Measurements from ENCODE around the gene STARD8. TPM values are rescaled to one million over a fixed set of nuclear protein-coding genes. Genes with fewer than 3 reads are reported as not detected.
A peak's percentile ranks its signal among the peaks of the same experiment; 100 is the strongest.
"Not testable (repeated sequence)": the region's sequence is repeated elsewhere in the genome, so short reads cannot be mapped to it uniquely, and the experiment has no call there.

The STARD8 gene, protein sequence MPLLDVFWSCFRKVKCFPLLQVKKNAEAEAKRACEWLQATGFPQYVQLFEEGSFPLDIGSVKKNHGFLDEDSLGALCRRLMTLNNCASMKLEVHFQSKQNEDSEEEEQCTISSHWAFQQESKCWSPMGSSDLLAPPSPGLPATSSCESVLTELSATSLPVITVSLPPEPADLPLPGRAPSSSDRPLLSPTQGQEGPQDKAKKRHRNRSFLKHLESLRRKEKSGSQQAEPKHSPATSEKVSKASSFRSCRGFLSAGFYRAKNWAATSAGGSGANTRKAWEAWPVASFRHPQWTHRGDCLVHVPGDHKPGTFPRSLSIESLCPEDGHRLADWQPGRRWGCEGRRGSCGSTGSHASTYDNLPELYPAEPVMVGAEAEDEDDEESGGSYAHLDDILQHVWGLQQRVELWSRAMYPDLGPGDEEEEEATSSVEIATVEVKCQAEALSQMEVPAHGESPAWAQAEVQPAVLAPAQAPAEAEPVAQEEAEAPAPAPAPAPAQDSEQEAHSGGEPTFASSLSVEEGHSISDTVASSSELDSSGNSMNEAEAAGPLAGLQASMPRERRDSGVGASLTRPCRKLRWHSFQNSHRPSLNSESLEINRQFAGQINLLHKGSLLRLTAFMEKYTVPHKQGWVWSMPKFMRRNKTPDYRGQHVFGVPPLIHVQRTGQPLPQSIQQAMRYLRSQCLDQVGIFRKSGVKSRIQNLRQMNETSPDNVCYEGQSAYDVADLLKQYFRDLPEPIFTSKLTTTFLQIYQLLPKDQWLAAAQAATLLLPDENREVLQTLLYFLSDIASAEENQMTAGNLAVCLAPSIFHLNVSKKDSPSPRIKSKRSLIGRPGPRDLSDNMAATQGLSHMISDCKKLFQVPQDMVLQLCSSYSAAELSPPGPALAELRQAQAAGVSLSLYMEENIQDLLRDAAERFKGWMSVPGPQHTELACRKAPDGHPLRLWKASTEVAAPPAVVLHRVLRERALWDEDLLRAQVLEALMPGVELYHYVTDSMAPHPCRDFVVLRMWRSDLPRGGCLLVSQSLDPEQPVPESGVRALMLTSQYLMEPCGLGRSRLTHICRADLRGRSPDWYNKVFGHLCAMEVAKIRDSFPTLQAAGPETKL
- polyA plus RNA-seq (2011; rRNA removed) (2.1 and 2.9 TPM in 2 replicates), polyA minus RNA-seq (2011; rRNA and poly(A)+ RNA removed) (3.6 and 4.5 TPM in 2 replicates)

- Histone ChIP-seq H3K36me3 (ENCODE audit: control insufficient read depth, insufficient read depth, low read length) (no peaks in the 10 kb centered on the region), H3K27me3 (ENCODE audit: control insufficient read depth, insufficient read depth, low read length) (no peaks in the 10 kb centered on the region), H3K4me3 (ENCODE audit: low read depth, low read length) (peak within 1 kb of the TSS; percentile 40)
- DNase-seq (ENCODE audit: low read depth): no peak
- CTCF ChIA-PET: interaction anchor here (0.6 to 0.9 kb wide), 2 partner anchors 11 kb away, joined by 3 read pairs; no protein-coding TSS in a partner anchor
- POLR2A ChIA-PET: no interaction called here
- peak; percentile 38 for TF ChIP-seq CTCF (IDR thresholded peaks at IDR 0.05; ENCODE audit: insufficient read depth, low read depth, low read length)
Observed at GRCh38 chrX:68647156-68647957, at the start of gene STARD8. STARD8 (plus strand) TSS chrX:68647666; CDS start chrX:68647883, 217 bp downstream.

GRCh38 chrX:68598841-68599240 is 48.6 kb upstream of the STARD8 start:
- POLR2A ChIA-PET: no interaction called here

GRCh38 chrX:68599256-68600152 is 48.0 kb upstream of the STARD8 start:
- Histone ChIP-seq H3K4me3 (ENCODE audit: low read depth, low read length) (no peak overlapping the region), H3K36me3 (ENCODE audit: control insufficient read depth, insufficient read depth, low read length) (no peaks in the 10 kb centered on the region), H3K27me3 (ENCODE audit: control insufficient read depth, insufficient read depth, low read length) (no peaks in the 10 kb centered on the region)
- ChIA-PET POLR2A (no interaction called here), CTCF (interaction anchor here (0.7 to 5.0 kb wide), 19 partner anchors 9 to 208 kb away, joined by 3 to 44 read pairs (median 4); no protein-coding TSS in a partner anchor)
- peak; percentile 74 for TF ChIP-seq CTCF (IDR thresholded peaks at IDR 0.05; ENCODE audit: insufficient read depth, low read depth, low read length)
- DNase-seq (ENCODE audit: low read depth): no peak

More at GRCh38 chrX:68598841-68599240, 48.6 kb upstream of the STARD8 start:
- CTCF ChIA-PET: interaction anchor here (0.9 to 5.0 kb wide), 14 partner anchors 8 to 209 kb away, joined by 3 to 44 read pairs (median 5); no protein-coding TSS in a partner anchor
- no peak for DNase-seq (ENCODE audit: low read depth)
- H3K4me3 ChIP-seq (ENCODE audit: low read depth, low read length): no peak overlapping the region
- no peak for TF ChIP-seq CTCF (IDR thresholded peaks at IDR 0.05; ENCODE audit: insufficient read depth, low read depth, low read length)
- H3K27me3 ChIP-seq (ENCODE audit: control insufficient read depth, insufficient read depth, low read length): no peaks in the 10 kb centered on the region
- H3K36me3 ChIP-seq (ENCODE audit: control insufficient read depth, insufficient read depth, low read length): no peaks in the 10 kb centered on the region

DNA sequence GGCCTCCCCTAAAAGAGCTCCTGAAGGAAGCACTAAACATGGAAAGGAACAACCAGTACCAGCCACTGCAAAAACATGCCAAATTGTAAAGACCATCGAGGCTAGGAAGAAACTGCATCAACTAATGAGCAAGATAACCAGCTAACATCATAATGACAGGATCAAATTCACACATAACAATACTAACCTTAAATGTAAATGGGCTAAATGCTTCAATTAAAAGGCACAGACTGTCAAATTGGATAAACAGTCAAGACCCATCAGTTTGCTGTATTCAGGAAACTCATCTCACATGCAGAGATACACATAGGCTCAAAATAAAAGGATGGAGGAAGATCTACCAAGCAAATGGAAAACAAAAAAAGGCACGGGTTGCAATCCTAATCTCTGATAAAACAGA is 43.2 kb upstream of the STARD8 start:
- H3K4me3 ChIP-seq (ENCODE audit: low read depth, low read length); DNase-seq (ENCODE audit: low read depth); POLR2A ChIA-PET; H3K36me3 ChIP-seq (ENCODE audit: control insufficient read depth, insufficient read depth, low read length); H3K27me3 ChIP-seq (ENCODE audit: control insufficient read depth, insufficient read depth, low read length): not testable (repeated sequence)
- CTCF ChIA-PET: interaction anchor here (1.2 kb wide), 1 partner anchor 106 kb away, joined by 3 read pairs; no protein-coding TSS in a partner anchor

DNA sequence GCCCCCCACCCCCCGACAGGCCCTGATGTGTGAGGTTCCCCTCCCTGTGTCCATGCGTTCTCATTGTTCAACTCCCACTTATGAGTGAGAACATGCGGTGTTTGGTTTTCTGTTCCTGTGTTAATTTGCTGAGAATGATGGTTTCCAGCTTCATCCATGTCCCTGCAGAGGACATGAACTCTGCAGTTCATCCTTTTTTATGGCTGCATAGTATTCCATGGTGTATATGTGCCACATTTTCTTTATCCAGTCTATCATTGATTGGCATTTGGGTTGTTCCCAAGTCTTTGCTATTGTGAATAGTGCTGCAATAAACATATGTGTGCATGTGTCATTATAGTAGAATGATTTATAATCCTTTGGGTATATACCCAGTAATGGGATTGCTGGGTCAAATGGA is 32.7 kb upstream of the STARD8 start:
- H3K27me3 ChIP-seq (ENCODE audit: control insufficient read depth, insufficient read depth, low read length); H3K36me3 ChIP-seq (ENCODE audit: control insufficient read depth, insufficient read depth, low read length); POLR2A ChIA-PET; DNase-seq (ENCODE audit: low read depth); H3K4me3 ChIP-seq (ENCODE audit: low read depth, low read length): not testable (repeated sequence)
- CTCF ChIA-PET: interaction anchor here (0.6 kb wide), 1 partner anchor 212 kb away, joined by 3 read pairs; no protein-coding TSS in a partner anchor
